ENCODE measurements around the gene SLC25A15. TPM values are rescaled to one million over a fixed set of nuclear protein-coding genes. Genes with fewer than 3 reads are reported as not detected.
"Not testable (repeated sequence)": the region's sequence is repeated elsewhere in the genome, so short reads cannot be mapped to it uniquely, and the experiment has no call there.

Gene SLC25A15
- total RNA-seq, 1 experiment from 2014 or later = 33.9 TPM

DNA sequence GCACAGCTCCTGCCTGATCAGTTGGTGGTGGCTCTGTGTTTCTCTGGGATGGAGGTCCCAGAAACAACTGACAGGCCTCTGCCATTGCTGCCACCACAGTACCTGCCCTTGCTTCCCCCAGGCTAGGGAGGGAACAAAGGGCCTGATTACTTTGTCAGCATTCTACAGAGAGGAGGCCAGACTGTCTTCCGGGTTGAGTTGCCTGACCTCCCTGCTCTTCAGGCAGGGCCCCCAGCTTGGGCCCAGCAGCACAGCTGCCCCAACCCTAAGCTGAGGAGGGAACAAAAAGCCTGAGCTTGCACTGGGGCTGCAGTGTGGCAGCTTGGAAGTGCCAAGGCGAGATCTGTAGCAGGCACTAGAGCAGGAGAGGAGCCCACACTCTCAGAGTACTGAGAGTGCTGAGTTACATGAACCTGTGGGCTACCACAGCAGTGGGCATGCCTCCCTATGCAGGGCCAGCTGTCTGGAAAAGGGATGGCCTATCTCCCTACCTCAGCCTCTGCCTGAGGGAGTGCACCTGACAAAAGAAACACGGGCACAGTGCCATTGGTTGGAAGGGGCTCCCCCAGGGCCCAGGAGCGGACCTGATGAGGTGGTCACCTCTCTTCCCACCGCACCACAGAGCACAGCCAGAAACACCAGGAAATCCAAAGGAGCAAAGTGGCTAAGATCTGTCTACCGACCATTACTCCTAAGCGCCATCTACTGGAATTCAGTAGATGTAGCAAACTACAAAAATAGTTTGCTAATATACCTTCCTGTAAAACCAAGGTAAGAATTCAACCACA lies 24.4 kb downstream of the SLC25A15 start:
- DNase-seq (ENCODE audit: low read depth) = peak; percentile 20

DNA sequence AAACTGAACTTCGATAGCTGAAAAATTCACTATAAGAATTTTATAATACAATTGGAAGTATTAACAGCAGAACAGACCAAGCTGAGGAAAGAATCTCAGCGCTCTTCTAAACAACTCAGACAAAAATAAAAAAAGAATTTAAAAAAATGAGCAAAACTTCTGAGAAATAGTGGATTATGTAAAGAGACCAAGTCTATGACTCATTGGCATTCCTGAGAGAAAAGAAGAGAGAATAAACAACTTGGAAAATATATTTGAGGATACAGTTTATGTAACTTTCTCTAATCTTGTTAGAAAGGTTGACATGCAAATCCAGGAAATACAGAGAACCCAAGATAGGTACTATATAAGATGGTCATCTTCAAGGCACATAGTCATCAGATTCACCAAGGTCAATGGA lies 25.4 kb downstream of the SLC25A15 start:
- DNase-seq (ENCODE audit: low read depth) = no peak

DNA sequence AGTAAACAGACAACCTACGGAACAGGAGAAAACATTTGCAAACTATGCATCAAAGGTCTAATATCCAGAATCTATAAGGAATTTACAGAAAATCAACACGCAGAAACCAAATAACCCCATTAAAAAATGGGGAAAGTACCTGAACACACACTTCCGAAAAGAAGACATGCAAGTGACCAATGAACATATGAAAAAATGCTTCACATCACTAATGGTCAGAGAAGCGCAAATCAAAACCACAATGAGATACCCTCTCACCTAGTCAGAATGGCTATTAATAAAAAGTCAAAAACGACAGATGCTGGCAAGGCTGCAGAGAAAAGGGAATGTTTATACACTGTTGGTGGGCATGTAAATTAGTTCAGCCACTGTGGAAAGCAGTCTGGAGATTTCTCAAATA lies 29.5 kb downstream of the SLC25A15 start:
- no peak for DNase-seq (ENCODE audit: low read depth)

DNA sequence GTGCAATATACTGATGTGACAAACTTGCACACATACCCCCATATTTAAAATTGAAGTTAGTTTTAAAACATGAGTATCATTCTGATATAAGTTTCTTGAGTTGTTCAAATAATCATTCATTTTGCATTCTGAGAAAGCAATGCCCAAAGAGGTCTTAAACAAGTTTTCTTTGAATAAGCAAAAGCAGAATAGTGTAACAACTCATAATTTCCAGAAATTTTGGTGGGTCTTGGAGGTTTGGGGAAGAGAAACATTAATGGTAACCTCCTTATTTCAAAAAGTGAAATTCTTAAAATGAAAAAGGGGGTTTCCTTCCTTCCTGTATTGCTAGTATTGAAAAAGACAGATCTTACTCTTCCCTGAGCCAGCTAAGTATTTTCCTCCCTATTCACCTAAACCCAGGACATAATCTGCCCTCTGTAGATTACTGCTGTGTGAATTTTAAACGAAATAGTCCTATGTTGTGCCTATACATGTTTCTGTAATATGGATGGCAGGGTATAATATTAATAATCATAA lies 30.4 kb downstream of the SLC25A15 start:
- no peak for DNase-seq (ENCODE audit: low read depth)

DNA sequence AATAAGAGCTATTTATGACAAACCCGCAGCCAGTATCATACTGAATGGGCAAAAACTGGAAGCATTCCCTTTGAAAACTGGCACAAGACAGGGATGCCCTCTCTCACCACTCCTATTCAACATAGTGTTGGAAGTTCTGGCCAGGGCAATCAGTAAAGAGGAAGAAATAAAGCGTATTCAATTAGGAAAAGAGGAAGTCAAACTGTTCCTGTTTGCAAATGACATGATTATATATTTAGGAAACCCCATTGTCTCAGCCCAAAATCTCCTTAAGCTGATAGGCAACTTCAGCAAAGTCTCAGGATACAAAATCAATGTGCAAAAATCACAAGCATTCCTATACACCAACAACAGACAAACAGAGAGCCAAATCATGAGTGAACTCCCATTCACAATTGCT lies 50.3 kb downstream of the SLC25A15 start:
- not testable (repeated sequence) for DNase-seq (ENCODE audit: low read depth)

DNA sequence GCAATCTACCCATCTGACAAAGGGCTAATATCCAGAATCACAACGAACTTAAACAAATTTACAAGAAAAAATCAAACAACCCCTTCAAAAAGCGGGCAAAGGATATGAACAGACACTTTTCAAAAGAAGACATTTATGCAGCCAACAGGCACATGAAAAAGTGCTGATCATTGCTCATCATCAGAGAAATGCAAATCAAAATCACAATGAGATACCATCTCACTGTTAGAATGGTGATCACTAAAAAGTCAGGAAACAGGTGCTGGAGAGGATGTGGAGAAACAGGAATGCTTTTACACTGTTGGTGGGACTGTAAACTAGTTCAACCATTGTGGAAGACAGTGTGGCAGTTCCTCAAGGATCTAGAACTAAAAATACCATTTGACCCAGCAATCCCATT lies 51.5 kb downstream of the SLC25A15 start:
- DNase-seq (ENCODE audit: low read depth) = not testable (repeated sequence)

Other genes starting within 250 kb of the SLC25A15 start
- gene FOXO1, start 123.0 kb upstream of the SLC25A15 start, total RNA-seq (2014; rRNA removed) = 4.6 and 6.2 TPM in 2 replicates
- gene MRPS31, start 18.4 kb upstream of the SLC25A15 start, total RNA-seq (2014; rRNA removed) = 16.5 and 22.1 TPM in 2 replicates
- 24.9 and 34.3 TPM in 2 replicates for gene ELF1, start 229.7 kb downstream of the SLC25A15 start, total RNA-seq (2014; rRNA removed)

Data from LHCN-M2 (cell line).